HG03097 (cell line): ENCODE data around the gene LAMA4.

Source experiments
- ATAC-seq: cut with Tn5 transposase; IDR thresholded peaks from one replicate; pipeline ENCODE4 v1.9.1; 2021; ENCODE audit not compliant: unreplicated experiment, low FRiP score

Gene LAMA4, protein sequence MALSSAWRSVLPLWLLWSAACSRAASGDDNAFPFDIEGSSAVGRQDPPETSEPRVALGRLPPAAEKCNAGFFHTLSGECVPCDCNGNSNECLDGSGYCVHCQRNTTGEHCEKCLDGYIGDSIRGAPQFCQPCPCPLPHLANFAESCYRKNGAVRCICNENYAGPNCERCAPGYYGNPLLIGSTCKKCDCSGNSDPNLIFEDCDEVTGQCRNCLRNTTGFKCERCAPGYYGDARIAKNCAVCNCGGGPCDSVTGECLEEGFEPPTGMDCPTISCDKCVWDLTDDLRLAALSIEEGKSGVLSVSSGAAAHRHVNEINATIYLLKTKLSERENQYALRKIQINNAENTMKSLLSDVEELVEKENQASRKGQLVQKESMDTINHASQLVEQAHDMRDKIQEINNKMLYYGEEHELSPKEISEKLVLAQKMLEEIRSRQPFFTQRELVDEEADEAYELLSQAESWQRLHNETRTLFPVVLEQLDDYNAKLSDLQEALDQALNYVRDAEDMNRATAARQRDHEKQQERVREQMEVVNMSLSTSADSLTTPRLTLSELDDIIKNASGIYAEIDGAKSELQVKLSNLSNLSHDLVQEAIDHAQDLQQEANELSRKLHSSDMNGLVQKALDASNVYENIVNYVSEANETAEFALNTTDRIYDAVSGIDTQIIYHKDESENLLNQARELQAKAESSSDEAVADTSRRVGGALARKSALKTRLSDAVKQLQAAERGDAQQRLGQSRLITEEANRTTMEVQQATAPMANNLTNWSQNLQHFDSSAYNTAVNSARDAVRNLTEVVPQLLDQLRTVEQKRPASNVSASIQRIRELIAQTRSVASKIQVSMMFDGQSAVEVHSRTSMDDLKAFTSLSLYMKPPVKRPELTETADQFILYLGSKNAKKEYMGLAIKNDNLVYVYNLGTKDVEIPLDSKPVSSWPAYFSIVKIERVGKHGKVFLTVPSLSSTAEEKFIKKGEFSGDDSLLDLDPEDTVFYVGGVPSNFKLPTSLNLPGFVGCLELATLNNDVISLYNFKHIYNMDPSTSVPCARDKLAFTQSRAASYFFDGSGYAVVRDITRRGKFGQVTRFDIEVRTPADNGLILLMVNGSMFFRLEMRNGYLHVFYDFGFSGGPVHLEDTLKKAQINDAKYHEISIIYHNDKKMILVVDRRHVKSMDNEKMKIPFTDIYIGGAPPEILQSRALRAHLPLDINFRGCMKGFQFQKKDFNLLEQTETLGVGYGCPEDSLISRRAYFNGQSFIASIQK (N-terminal part only)

GRCh38 chr6:112253841-112254816 is at the start of gene LAMA4:
TSS of gene LAMA4 (minus strand) at chr6:112254567. CDS start at chr6:112254150, 417 bp downstream.
- ATAC-seq, result no peak

- no peak for ATAC-seq
These were observed 47.9 kb upstream of the LAMA4 start for GRCh38 chr6:112302142-112302705.

DNA sequence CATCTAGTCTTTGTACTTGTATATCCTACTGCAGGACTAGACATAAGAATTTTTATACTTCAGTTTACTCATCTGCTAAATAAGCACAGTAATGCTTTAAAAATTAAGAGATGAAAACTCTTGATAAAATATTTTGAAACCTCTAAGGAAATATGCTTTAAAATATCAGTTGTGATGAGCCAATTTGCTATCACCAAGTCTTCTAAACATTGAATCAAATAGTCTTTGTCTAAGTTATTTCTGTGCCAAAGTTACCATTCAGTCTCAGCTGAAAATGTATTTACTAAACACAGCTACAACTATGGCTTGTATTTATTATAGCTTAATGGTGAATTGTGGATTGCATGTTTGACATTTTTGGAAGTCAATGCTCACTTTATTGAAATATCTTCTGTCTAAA is 46.5 kb upstream of the LAMA4 start:
- ATAC-seq, result no peak

GRCh38 chr6:112298816-112299281 is 44.5 kb upstream of the LAMA4 start:
- ATAC-seq, result no peak

- ATAC-seq, result no peak
These were observed 43.8 kb upstream of the LAMA4 start for GRCh38 chr6:112298021-112298745.

DNA sequence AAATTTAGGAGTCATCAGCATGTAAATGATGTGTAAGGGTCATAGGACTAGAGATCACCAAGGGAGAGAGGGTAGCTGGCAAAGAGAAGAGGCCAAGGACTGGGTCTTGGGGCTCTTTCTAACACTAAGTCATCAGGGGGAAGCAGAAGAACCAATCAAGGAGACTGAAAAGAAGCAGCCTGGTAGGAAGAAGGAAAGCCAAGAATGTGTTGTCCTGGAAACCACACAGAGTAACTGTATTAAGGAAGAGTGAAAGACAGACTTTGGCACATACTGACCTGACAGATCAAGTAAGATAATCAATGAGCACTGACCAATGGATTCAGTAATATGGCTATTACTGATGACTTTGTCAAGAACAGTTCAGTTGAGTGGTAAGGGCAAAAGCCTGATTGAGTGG is 42.3 kb upstream of the LAMA4 start:
- ATAC-seq, result no peak

DNA sequence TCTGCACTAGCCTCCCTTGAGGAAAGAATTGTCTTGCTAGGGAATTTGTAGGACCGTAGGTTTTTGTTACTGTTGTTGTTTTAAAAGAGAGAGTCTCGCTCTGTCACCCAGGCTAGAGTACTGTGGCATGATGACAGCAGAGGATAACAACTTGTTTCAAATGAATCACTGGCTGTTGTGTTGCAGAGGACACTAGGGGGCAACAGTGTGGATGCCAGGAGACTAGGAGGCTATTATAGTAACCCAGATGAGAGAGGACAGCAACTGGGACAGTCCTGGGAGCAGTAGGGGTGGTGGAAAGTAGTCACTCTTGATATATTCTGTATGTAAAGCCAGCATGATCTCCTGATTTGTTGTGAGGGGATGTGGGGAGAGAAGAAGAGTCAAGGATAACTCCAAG is 41.8 kb upstream of the LAMA4 start:
- no peak for ATAC-seq

DNA sequence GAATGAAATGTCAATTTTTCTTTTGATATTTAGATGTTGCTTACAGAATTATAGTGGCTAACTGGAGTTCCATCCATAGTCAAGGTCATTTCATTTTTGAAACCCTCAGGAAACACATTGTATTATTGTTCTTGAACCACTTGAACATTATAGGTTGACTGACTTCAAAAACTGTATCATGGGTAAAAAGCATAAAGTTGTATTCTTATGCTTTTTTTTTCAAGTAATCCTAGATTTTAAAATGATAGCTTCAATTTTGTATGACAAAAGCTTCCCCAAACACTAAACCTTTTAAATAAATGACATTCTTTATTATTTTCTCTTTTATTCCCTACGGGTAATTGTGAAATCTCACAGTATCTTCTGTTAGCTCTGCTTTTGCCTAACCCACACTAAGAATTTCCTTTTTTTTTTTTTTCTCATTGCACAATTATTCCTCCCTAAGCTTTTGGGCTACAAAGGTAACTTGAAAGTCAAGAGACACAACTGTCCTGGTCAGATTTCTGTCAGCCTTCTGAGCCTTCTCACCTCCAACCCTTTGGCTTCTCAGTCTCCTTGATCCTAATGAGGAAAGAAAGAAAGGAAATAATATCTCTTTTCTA is 36.9 kb upstream of the LAMA4 start:
- ATAC-seq, result no peak

GRCh38 chr6:112289038-112289566 is 34.7 kb upstream of the LAMA4 start:
- no peak for ATAC-seq

DNA sequence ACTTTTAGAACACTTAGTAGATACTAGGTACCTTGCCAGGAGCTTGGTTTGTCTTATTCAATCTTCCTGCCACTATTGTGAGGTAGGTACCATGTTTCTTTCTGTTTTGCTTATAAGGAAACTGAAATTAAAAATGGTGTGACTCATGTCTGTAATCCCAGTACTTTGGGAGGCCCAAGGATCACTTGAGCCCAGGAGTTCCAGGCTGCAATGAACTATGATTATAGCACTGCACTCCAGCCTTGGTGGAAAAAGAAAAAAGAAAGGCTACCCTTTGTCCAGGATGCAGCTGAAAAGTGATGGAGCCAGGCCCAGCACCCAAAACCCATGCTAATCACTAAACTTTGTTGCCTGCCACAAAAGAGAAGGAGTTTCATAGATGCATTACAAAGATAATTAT is 34.1 kb upstream of the LAMA4 start:
- no peak for ATAC-seq

- no peak for ATAC-seq
These were observed 33.3 kb upstream of the LAMA4 start for GRCh38 chr6:112287577-112288225.

- ATAC-seq, result no peak
These were observed 32.3 kb upstream of the LAMA4 start for GRCh38 chr6:112286500-112287144.

DNA sequence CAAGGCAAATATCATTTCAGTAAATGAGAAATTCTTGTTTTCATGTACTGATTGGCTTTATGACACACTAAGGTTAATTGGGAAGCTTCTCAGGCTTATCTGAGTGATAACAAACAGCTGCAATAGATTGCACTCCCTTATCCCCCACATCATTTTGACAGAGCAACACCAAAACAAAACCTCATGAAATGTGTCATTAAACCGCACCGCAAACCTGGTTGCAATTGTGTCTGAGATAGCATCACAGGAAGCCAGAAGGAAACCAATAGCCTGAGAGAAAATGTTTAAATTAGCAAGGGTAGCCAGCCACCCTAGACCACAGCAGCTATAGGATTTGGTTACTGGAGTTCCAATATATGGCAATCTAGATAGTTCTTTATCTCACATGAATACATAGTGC is 31.6 kb upstream of the LAMA4 start:
- ATAC-seq, result peak; percentile 74

- no peak for ATAC-seq
These were observed 30.2 kb upstream of the LAMA4 start for GRCh38 chr6:112284603-112285002.

GRCh38 chr6:112283621-112284020 is 29.3 kb upstream of the LAMA4 start:
- no peak for ATAC-seq

GRCh38 chr6:112281821-112282615 is 27.7 kb upstream of the LAMA4 start:
- no peak for ATAC-seq
